GM12801 (cell line): Measurements from ENCODE around the gene GOLPH3.

Source experiments
- TF ChIP-seq, protein P1 (sequence below): IDR thresholded peaks from one replicate; pipeline ENCODE4 v1.5.1; 2011; ENCODE audit warnings: control low read depth; ENCODE audit not compliant: insufficient read length; ENCODE audit errors: extremely low read depth

Gene GOLPH3

GRCh38 chr5:32174011-32174870 is at the start of gene GOLPH3:
TSS of gene GOLPH3 (minus strand) at chr5:32174319. CDS start at chr5:32174034, 285 bp downstream.
- TF ChIP-seq, protein P1, sequence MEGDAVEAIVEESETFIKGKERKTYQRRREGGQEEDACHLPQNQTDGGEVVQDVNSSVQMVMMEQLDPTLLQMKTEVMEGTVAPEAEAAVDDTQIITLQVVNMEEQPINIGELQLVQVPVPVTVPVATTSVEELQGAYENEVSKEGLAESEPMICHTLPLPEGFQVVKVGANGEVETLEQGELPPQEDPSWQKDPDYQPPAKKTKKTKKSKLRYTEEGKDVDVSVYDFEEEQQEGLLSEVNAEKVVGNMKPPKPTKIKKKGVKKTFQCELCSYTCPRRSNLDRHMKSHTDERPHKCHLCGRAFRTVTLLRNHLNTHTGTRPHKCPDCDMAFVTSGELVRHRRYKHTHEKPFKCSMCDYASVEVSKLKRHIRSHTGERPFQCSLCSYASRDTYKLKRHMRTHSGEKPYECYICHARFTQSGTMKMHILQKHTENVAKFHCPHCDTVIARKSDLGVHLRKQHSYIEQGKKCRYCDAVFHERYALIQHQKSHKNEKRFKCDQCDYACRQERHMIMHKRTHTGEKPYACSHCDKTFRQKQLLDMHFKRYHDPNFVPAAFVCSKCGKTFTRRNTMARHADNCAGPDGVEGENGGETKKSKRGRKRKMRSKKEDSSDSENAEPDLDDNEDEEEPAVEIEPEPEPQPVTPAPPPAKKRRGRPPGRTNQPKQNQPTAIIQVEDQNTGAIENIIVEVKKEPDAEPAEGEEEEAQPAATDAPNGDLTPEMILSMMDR, result no peak

- TF ChIP-seq, protein P1, result no peak
Observed at GRCh38 chr5:32222723-32223470, 48.8 kb upstream of the GOLPH3 start.

DNA sequence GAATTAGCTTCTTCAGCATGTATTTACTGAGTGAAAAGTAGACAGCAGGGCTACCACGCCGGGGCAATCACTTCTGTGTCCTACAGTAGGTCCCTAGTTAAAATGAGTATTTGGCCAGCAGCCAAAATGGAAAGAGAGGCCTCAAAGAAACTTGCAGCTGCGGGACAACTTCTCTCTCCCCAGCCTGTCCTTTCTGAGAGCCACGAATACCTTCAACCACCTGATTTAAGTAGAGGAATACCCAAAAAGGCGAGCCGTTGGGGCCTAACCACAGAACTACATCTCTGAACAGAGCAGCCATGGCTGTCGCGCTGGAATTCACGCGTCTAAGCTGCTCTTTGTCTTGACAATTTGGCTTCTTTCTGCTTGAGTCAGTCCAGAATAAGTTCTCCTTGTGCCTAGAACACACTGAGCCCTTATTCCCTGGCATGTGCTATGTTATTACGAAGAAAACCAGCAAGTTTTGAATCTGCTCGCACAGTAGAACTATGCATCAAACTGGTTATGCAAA is 43.8 kb upstream of the GOLPH3 start:
- TF ChIP-seq, protein P1, result no peak

DNA sequence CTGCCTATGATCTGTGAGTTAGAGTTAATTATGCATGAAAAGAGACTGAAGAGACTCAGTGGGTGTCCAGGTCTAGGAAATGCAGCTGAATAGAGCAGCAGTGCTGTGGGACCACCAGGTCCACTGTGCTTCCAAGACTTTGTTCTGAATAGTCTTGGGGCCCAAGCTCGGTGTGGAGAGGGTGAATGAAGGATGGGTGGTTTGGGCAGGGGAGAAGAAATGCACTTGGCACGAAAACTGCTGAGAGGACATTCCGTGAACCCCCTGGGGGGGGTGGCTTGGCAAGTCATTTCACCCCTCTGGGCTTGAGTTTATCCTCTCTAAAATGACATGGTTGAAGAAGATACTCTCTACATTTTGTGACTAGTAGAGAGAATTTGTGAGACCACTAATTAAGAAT is 36.0 kb upstream of the GOLPH3 start:
- TF ChIP-seq, protein P1, result no peak

GRCh38 chr5:32207355-32207634 is 33.2 kb upstream of the GOLPH3 start:
- TF ChIP-seq, protein P1, result no peak

DNA sequence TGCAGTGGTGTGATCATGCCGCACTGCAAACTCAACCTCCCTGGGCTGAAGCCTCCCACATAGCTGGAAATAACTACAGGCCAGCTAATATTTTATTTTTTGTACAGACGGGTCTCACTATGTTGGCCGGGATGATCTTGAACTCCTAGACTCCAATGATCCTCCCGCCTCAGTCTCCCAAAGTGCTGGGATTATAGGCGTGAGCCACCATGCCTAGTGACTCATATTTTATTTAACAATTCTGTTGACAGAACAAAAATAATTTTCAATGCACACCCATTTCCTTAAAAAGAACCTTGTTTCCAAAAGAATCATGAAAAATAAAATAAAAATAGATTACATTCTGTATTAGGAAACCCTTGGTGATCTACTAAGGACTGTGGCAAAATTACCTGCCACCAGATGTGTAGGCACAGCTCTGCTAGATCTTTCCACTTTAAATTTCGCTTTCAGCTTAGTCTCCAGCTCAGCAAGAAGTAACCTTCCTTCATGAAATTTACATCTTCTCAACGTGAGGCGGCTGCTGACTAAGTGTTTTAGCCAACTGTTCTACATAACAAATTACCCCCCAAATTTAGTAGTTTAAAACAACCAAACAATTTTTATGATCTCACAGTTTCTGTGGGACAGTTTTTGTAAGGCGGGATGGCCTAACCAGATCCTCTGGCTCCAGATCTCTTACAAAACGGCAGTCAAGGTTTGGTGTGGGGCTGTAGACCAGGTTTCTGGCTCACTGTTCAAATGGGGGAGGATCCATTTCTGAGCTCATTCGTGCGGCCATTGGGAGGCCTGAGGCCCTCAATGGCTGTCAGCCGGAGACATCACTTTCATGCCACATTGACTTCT is 32.6 kb upstream of the GOLPH3 start:
- TF ChIP-seq, protein P1, result no peak

GRCh38 chr5:32206053-32206452 is 31.9 kb upstream of the GOLPH3 start:
- TF ChIP-seq, protein P1, result no peak
